MM.1S (cell line): ENCODE results near the gene GRB7.

Experiments used
- EZH2 ChIP-seq: fragments of 300-600 bp; sonication (generic); optimal IDR thresholded peaks from 2 replicates; pipeline ENCODE3; 2017; ENCODE audit warnings: low read depth, mild to moderate bottlenecking, antibody characterized with exemption, low read length, mixed read lengths
- EZH2phosphoT487 ChIP-seq: fragments of 300-600 bp; sonication (generic); IDR thresholded peaks from 2 replicates; pipeline ENCODE4 v1.6.1; 2018; ENCODE audit warnings: antibody characterized with exemption, low read length
- TF ChIP-seq, protein P1 (sequence below): fragments of 300-600 bp; sonication (generic); IDR thresholded peaks from 2 replicates; pipeline ENCODE4 v1.5.1; 2016; ENCODE audit warnings: antibody characterized with exemption, low read length, mixed read lengths

- TF ChIP-seq, protein P1, sequence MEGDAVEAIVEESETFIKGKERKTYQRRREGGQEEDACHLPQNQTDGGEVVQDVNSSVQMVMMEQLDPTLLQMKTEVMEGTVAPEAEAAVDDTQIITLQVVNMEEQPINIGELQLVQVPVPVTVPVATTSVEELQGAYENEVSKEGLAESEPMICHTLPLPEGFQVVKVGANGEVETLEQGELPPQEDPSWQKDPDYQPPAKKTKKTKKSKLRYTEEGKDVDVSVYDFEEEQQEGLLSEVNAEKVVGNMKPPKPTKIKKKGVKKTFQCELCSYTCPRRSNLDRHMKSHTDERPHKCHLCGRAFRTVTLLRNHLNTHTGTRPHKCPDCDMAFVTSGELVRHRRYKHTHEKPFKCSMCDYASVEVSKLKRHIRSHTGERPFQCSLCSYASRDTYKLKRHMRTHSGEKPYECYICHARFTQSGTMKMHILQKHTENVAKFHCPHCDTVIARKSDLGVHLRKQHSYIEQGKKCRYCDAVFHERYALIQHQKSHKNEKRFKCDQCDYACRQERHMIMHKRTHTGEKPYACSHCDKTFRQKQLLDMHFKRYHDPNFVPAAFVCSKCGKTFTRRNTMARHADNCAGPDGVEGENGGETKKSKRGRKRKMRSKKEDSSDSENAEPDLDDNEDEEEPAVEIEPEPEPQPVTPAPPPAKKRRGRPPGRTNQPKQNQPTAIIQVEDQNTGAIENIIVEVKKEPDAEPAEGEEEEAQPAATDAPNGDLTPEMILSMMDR: no peak
- TF ChIP-seq EZH2 (no peak), EZH2phosphoT487 (no peak)
These were observed 10.2 kb upstream of the GRB7 start for GRCh38 chr17:39727556-39727955.
